ENCODE data around the gene UGT1A9. TPM values are rescaled to one million over a fixed set of nuclear protein-coding genes. Genes with fewer than 3 reads are reported as not detected.

The UGT1A9 gene
- total RNA-seq, 1 experiment from 2014 or later: not detected

GRCh38 chr2:233674314-233674713 lies 2.6 kb downstream of the UGT1A9 start:
- no peaks in the 10 kb centered on the region for H3K9me3 ChIP-seq (ENCODE audit: control insufficient read depth, low read depth, low read length)

More at GRCh38 chr2:233674314-233674713, 2.6 kb downstream of the UGT1A9 start:
- Histone ChIP-seq H3K79me2 (ENCODE audit: insufficient read depth, low read length) (no peaks in the 10 kb centered on the region), H3K23ac (ENCODE audit: insufficient read length, low read depth, low read length) (no peak overlapping the region), H4K91ac (ENCODE audit: insufficient read length, low read depth, low read length) (no peak overlapping the region), H2BK12ac (ENCODE audit: insufficient read length, low read depth, low read length) (no peak overlapping the region), H2BK20ac (ENCODE audit: low read depth, low read length, poor library complexity, severe bottlenecking) (no peak overlapping the region), H3T11ph (ENCODE audit: low read length) (no peak overlapping the region), H3K14ac (ENCODE audit: insufficient read depth, low read length) (no peak overlapping the region), H3K27ac (ENCODE audit: insufficient read length, low read depth, low read length) (no peak overlapping the region), H3K4ac (ENCODE audit: low read depth, low read length) (no peak overlapping the region), H2BK15ac (ENCODE audit: low read depth, low read length) (no peak overlapping the region), H4K8ac (replicated peaks; ENCODE audit: insufficient read length, low read depth, low read length) (no peak overlapping the region), H3K23me2 (ENCODE audit: insufficient read length, low read depth, low read length, poor library complexity, severe bottlenecking) (no peaks in the 10 kb centered on the region), H2BK120ac (ENCODE audit: low read depth, low read length, poor library complexity, severe bottlenecking) (no peak overlapping the region), H2AFZ (ENCODE audit: low read length) (no peak overlapping the region), H3K18ac (ENCODE audit: insufficient read length, low read depth, low read length) (no peak overlapping the region), H3K56ac (ENCODE audit: insufficient read length, low read depth, low read length) (no peak overlapping the region), H3K79me1 (ENCODE audit: insufficient read depth, low read depth, low read length, poor library complexity, severe bottlenecking) (no peaks in the 10 kb centered on the region), H3K27me3 (ENCODE audit: insufficient read depth, low read length) (no peaks in the 10 kb centered on the region), H4K5ac (ENCODE audit: insufficient read length, low read depth, low read length) (no peak overlapping the region), H3K4me2 (ENCODE audit: insufficient read depth, insufficient read length, low read length) (no peak overlapping the region), H2BK5ac (ENCODE audit: insufficient read length, low read length) (no peak overlapping the region), H3K9ac (ENCODE audit: extremely low read depth, insufficient read length, low read length) (no peak overlapping the region), H3K4me1 (ENCODE audit: insufficient read depth, low read length) (no peaks in the 10 kb centered on the region; the same call in 1 of the 2 replicates), H2AK5ac (ENCODE audit: insufficient read length, low read length) (no peak overlapping the region), H4K20me1 (ENCODE audit: control insufficient read depth, insufficient read depth, insufficient read length) (no peaks in the 10 kb centered on the region)
- TF ChIP-seq, protein P1, sequence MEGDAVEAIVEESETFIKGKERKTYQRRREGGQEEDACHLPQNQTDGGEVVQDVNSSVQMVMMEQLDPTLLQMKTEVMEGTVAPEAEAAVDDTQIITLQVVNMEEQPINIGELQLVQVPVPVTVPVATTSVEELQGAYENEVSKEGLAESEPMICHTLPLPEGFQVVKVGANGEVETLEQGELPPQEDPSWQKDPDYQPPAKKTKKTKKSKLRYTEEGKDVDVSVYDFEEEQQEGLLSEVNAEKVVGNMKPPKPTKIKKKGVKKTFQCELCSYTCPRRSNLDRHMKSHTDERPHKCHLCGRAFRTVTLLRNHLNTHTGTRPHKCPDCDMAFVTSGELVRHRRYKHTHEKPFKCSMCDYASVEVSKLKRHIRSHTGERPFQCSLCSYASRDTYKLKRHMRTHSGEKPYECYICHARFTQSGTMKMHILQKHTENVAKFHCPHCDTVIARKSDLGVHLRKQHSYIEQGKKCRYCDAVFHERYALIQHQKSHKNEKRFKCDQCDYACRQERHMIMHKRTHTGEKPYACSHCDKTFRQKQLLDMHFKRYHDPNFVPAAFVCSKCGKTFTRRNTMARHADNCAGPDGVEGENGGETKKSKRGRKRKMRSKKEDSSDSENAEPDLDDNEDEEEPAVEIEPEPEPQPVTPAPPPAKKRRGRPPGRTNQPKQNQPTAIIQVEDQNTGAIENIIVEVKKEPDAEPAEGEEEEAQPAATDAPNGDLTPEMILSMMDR (conservative IDR thresholded peaks at IDR 0.05): no peak
- Mint-ChIP-seq H3K36me3 (ENCODE audit: insufficient read depth in 1 of 3, low read depth in 3 of 3) (no peaks in the 10 kb centered on the region), H3K4me3 (no peak overlapping the region), H3K27me3 (ENCODE audit: low read depth) (peaks cover 15% of the 10 kb centered on the region), H3K4me1 (peaks cover 2 to 5% of the 10 kb centered on the region in 2 experiments; a peak in 3 of 4 replicates), H3K9me3 (no peaks in the 10 kb centered on the region), H3K27ac (no peak overlapping the region)
- WGBS (ENCODE audit: extremely low coverage, insufficient read length, low lambda C conversion rate): no CpG with 5 or more reads among the region's 1 CpG
- no peak for DNase-seq

All from H9 (cell line).